ENCODE measurements around the gene SSBP2.
"Not testable (repeated sequence)": the region's sequence is repeated elsewhere in the genome, so short reads cannot be mapped to it uniquely, and the experiment has no call there.

SSBP2 gene

DNA sequence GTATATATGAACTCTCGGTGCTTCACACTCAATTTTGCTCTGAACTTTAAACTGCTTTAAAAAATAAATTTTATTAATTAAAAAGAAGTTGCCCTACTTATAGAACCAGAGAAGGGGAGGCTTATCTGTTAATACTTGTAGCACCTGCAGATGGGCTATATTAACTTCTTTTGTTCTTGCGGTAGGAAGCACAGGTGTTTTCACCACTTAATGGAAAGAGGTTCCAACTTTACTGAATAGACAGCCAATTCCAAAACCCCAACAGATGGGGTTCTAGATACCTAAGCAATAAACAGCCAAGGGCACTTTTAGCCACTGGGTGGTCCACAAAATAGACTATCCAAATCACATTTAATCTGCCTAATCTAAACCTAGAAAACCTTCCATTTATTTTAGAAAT, 65.4 kb downstream of the SSBP2 start:
- no peak overlapping the region for H3K4me3 Mint-ChIP-seq
- peaks cover 23 to 31% of the 10 kb centered on the region in 2 donors for H3K9me3 Mint-ChIP-seq
- DNase-seq, result no peak
- no peak for ATAC-seq
- no peaks in the 10 kb centered on the region for H3K27me3 Mint-ChIP-seq
- H3K27ac Mint-ChIP-seq, result no peak overlapping the region
- H3K4me1 Mint-ChIP-seq, result no peaks in the 10 kb centered on the region

DNA sequence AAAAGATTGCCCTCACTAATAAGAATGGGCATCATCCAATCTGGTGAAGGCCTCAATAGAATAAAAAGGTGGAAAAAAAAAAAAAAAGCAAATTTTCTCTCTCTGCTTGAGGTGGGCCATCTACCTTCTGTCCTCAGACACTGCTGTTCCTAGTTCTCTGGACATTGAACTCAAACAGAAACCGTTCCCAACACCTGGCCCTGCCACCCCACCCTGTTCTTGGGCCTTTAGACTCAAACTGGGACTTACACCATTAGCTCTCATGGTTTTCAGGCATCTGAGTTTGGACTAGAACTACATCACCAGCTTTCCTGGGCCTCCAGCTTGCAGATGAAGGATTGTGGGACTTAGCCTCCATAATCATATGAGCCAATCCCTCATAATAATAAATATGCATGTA, 71.0 kb downstream of the SSBP2 start:
- H3K4me1 Mint-ChIP-seq, result no peaks in the 10 kb centered on the region
- H3K9me3 Mint-ChIP-seq, result peaks cover 7 to 18% of the 10 kb centered on the region in 2 donors
- H3K27me3 Mint-ChIP-seq, result no peaks in the 10 kb centered on the region
- no peak for ATAC-seq
- H3K4me3 Mint-ChIP-seq, result no peak overlapping the region
- DNase-seq, result no peak
- no peak overlapping the region for H3K27ac Mint-ChIP-seq

DNA sequence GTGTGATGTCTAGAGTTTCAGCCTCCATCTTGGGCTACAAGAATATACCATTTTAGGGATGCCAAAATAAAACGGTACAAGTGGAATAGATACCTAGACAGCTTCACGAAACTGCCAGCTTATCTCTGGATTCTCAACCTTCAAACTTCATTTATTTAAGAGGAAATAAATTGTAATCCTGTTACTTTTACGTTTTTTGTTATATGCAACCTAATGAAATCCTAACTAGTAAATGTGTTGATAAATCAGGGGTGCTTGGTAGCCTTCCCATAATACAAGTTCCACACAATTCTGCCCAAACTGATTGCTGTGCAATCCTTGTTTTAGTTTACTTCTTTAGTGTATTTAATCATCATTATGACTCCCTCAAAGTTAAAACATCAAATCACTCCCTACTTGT, 75.5 kb downstream of the SSBP2 start:
- DNase-seq, result no peak
- ATAC-seq, result no peak
- H3K27me3 Mint-ChIP-seq, result no peaks in the 10 kb centered on the region
- peaks cover 7 to 10% of the 10 kb centered on the region in 2 donors for H3K9me3 Mint-ChIP-seq
- no peak overlapping the region for H3K4me3 Mint-ChIP-seq
- H3K27ac Mint-ChIP-seq, result no peak overlapping the region
- H3K4me1 Mint-ChIP-seq, result no peaks in the 10 kb centered on the region

DNA sequence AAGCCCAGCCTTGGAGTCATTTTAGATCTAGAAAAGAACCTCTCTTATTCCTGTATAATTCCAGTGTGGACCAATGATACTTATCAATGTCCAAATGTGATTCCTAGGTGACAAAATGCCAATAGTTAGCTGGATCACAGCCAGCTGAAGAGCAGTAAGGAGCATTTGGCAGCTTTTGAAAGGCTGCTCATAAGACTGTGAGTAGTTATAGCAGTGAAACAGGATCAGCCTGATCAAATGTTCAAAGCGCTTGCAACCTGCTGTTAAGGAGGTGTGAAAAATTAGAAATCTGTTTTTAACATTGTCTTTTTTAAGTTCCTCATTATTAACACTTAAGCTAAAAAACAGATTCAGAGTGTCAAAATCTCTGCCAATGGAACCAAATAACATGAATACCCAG, 85.1 kb downstream of the SSBP2 start:
- no peak overlapping the region for H3K27ac Mint-ChIP-seq
- DNase-seq (no peak), ATAC-seq (no peak)
- H3K4me1 Mint-ChIP-seq, result peaks cover 9% of the 10 kb centered on the region
- H3K4me3 Mint-ChIP-seq, result no peak overlapping the region
- H3K9me3 Mint-ChIP-seq, result peaks cover 2 to 8% of the 10 kb centered on the region in 2 donors
- no peaks in the 10 kb centered on the region for H3K27me3 Mint-ChIP-seq

DNA sequence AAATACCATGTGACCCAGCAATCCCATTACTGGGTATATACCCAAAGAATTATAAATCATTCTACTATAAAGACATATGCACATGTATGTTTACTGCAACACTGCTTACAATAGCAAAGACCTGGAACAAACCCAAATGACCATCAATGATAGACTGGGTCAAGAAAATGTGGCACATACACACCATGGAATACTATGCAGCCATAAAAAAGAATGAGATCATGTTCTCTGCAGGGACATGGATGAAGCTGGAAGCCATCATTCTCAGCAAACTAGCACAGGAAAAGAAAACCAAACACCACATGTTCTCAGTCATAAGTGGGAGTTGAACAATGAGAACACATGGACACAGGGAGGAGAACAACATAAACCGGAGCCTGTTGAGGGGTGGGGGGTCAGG, 90.3 kb downstream of the SSBP2 start:
- H3K4me1 Mint-ChIP-seq, H3K4me3 Mint-ChIP-seq, H3K27ac Mint-ChIP-seq, DNase-seq, H3K27me3 Mint-ChIP-seq, ATAC-seq: not testable (repeated sequence)
- H3K9me3 Mint-ChIP-seq, result peaks cover 7 to 11% of the 10 kb centered on the region in 2 donors

DNA sequence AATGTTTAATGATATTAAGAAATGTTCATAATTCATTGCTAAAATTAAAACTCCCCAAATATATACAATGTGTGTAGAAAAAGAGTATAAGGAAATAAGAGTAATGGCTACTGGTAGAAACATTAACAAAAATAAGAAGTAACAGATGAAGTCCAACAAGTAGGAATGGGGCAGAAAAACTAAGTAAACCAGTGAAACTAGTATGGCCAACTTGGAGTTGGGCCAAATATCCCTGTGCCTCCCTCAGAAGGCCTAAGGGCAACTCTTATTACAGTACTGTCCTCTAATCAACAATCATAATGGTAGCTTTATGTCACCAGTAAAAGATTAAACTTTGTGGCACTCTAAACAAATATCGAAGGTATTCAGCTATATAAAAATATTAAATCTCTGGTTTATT, 93.5 kb downstream of the SSBP2 start:
- Mint-ChIP-seq H3K27me3 (no peaks in the 10 kb centered on the region), H3K4me1 (no peaks in the 10 kb centered on the region), H3K27ac (no peak overlapping the region), H3K9me3 (peaks cover 4 to 7% of the 10 kb centered on the region in 2 donors), H3K4me3 (no peak overlapping the region)
- DNase-seq, result no peak
- ATAC-seq, result no peak

DNA sequence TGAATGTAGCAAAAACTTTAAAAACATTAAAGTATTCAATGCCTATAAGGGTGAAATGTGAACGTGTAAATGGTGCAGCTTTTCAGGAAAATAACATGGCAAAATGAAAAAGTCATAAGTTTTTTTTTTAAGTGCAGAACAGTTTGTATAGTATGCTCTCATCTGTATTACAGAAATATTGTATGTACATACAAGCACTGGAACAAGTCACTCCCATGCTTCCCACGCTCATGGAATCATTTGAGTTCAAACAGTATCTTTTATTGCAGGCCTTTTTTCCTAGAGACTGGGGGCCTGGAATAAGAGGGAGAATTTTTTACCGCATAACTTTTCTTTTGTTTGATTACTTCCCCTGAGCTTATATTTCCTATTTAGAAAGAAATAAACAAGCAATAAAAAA, 94.1 kb downstream of the SSBP2 start:
- Mint-ChIP-seq H3K4me3 (no peak overlapping the region), H3K4me1 (no peaks in the 10 kb centered on the region), H3K27me3 (no peaks in the 10 kb centered on the region), H3K27ac (no peak overlapping the region), H3K9me3 (peaks cover 4 to 7% of the 10 kb centered on the region in 2 donors)
- no peak for DNase-seq
- ATAC-seq, result no peak

DNA sequence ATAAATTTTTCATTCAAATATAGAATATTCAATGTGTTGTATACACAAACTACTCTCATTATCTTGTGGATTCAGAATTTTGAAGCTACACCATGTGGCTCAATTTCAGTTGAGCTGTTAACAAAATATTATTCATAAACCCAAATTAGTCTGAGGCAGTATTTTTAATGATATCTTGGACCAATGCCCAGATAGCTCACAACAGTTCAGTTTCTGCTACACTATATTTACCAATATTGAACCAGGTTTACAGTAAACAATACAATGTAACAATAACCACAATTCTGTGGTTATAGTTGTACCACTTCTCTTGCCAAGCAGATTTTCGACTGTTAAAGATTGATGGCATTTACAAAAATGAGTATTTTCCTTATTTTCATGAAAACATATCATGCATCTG, 99.9 kb downstream of the SSBP2 start:
- Mint-ChIP-seq H3K27me3 (no peaks in the 10 kb centered on the region), H3K4me3 (no peak overlapping the region), H3K4me1 (no peaks in the 10 kb centered on the region), H3K27ac (no peak overlapping the region), H3K9me3 (no peaks in the 10 kb centered on the region)
- DNase-seq (no peak), ATAC-seq (no peak)

DNA sequence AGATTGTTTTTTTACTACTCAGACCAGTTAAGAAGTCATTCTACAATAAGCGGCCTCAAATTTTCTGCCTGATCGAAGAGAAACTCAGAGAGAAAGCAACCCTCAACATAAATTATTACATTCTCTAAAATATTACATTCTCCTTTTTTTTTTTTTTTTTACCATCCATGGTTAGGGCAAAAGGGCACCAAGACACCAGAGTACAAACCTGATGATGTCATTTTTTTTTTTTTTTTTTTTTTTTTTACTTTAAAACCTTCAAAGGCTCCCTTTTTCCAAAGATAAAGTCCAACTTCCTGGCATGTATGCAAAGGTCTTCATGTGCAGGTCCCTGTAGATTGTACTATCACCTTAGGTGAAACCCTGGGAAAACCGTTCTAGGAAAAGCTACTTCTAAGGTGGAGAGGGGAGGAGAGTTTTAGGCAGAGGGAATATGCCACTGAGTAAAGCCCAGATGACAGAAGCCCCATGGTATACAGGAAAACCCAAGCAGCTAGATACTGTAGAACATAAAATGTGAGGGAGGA, 104.4 kb downstream of the SSBP2 start:
- ATAC-seq, result no peak
- no peaks in the 10 kb centered on the region for H3K27me3 Mint-ChIP-seq
- no peaks in the 10 kb centered on the region for H3K9me3 Mint-ChIP-seq
- H3K4me3 Mint-ChIP-seq, result no peak overlapping the region
- no peaks in the 10 kb centered on the region for H3K4me1 Mint-ChIP-seq
- no peak for DNase-seq
- no peak overlapping the region for H3K27ac Mint-ChIP-seq

DNA sequence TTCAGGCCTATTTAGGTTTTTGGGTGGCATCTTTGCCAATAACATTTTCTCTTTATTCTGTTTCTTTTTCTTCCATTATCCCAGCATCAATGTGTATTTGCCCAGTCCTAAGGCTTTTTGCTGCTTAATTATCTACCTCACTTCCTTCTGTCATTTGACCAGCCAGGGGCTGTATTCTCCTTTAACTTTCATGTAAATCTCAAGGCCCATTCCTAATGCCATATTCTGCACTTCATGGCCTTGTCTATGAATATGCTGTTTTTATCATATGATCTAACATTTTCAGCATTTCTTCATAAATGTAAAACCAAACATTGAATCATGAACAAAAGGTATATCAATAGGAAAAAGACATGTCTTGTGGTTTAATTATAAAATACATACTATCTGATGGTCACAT, 108.7 kb downstream of the SSBP2 start:
- Mint-ChIP-seq H3K27me3 (no peaks in the 10 kb centered on the region), H3K4me1 (no peaks in the 10 kb centered on the region), H3K4me3 (no peak overlapping the region), H3K9me3 (no peaks in the 10 kb centered on the region), H3K27ac (no peak overlapping the region)
- ATAC-seq (no peak), DNase-seq (no peak)

DNA sequence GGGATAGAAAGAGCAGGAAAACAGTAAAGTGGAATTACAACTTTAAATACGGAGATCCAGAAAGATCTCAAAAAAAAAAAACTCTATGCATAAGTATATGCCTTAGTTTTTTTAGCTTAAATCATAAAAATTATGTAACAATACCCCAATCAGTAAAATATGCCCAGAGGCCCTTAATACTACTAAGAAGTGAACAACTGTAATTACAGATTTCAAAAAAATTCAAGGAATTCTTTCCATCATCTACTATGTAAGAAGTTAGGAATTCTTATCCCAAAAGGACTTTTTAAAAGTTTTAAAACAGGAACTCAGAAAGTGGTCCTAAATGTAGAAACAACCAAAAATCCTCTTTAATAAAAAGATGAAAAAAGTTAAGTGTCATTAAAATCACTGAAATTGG, 111.3 kb downstream of the SSBP2 start:
- Mint-ChIP-seq H3K4me3 (no peak overlapping the region), H3K9me3 (no peaks in the 10 kb centered on the region), H3K27me3 (no peaks in the 10 kb centered on the region), H3K4me1 (no peaks in the 10 kb centered on the region), H3K27ac (no peak overlapping the region)
- no peak for DNase-seq
- ATAC-seq, result no peak

DNA sequence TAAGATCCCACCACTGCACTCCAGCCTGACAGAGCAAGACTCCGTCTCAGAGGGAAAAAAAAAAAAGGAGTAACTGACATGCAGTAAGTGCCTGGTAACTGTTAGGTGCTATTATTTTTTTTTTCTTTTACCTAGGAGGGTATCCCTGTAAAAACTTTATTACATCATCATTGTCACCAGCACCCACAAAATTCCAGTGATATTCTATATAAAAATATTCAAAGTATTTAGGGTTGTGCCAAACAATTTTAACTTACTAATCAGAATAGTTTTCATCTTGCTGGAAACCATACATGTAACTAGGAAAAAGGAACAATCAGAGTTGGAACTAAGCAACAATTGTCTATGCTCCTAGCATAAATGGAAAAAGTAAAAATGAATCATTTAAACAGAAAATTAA, 112.4 kb downstream of the SSBP2 start:
- Mint-ChIP-seq H3K27me3 (no peaks in the 10 kb centered on the region), H3K4me1 (no peaks in the 10 kb centered on the region), H3K4me3 (no peak overlapping the region), H3K27ac (no peak overlapping the region), H3K9me3 (no peaks in the 10 kb centered on the region)
- no peak for ATAC-seq
- DNase-seq, result no peak

DNA sequence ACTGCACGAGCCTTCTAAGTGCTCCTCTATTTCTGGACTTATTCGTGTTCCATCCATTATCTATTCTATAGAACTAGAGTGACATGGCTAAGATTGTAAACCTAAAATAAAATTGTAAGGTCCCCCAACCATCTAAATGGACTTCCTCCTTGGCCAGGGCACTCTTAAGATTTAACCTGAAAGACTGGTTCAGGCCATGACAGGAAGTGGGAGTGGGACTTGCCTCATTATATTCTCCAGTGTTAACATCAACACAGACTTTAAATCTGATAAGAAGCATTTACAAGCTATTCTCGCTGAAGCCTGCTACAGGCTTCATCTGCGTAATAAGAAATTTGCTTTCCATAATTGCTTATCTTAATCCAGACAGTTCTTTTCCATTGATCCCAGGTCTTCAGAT, 117.0 kb downstream of the SSBP2 start:
- Mint-ChIP-seq H3K27ac (no peak overlapping the region), H3K9me3 (peaks cover 6 to 7% of the 10 kb centered on the region in 2 donors), H3K4me1 (peaks cover 3% of the 10 kb centered on the region), H3K27me3 (no peaks in the 10 kb centered on the region), H3K4me3 (no peak overlapping the region)
- ATAC-seq (no peak), DNase-seq (no peak)

DNA sequence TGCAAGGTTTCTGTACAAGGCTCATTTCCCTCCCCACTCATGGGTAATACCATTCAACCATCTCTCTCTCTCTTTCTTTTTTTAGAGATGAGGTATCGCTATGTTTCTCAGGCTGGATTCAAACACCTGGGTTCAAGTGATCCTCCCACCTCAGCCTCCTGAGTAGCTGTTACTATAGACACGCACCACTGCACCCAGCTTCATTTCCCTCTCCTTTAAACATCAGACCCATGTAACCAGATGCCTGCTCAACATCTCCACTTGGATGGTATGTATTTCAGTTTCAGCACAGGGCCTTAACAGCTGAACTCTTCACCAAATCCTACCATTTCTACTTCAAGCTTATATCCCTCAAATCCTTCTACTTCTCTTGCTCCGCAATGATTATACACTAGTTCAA, 117.4 kb downstream of the SSBP2 start:
- peaks cover 10% of the 10 kb centered on the region in 2 donors for H3K9me3 Mint-ChIP-seq
- no peak for ATAC-seq

DNA sequence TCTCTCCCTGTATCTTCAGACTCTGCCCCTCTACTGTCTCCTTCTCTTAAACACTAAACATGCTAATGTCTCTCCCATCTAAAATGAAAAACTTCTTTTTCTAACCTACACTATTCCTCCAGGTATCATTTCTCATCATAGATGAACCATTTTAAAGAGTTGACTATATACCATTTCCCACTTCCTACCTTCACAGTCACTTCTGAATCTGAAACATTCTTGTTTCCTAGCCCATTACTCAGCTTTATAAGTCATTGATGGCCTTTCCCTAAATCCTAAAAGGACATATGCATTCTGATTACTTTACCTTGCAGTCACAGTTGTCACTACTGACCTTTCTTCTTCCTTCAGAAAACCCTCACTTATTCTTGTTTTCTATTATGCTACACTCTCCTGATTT, 118.2 kb downstream of the SSBP2 start:
- no peak for ATAC-seq
- Mint-ChIP-seq H3K27ac (no peak overlapping the region), H3K4me3 (no peak overlapping the region), H3K9me3 (peaks cover 10 to 11% of the 10 kb centered on the region in 2 donors), H3K4me1 (peaks cover 13% of the 10 kb centered on the region), H3K27me3 (no peaks in the 10 kb centered on the region)
- DNase-seq, result no peak

More for the DNA sequence above, 117.4 kb downstream of the SSBP2 start:
- peaks cover 7% of the 10 kb centered on the region for H3K4me1 Mint-ChIP-seq
- no peak for DNase-seq
- H3K4me3 Mint-ChIP-seq, result no peak overlapping the region
- H3K27ac Mint-ChIP-seq, result no peak overlapping the region
- H3K27me3 Mint-ChIP-seq, result no peaks in the 10 kb centered on the region

DNA sequence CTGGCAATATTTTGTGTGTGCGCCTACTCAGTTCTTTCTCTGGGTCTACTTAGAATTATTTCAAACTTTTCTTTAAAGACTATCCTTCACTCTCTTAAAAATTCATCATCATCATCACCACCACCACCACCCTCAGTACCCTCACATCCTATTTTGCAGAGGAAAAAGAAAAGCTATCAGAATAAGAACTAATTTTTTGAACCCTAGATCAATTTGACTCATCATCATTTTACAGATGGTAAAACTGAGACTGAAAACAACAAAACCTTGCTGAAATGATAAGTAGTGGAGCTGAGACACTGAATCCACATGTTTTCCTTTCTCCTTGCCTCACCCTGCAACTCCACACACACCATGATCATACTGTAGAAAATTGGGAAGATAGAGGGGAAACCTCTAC, 119.3 kb downstream of the SSBP2 start:
- H3K4me3 Mint-ChIP-seq, result no peak overlapping the region
- H3K9me3 Mint-ChIP-seq, result peaks cover 10 to 11% of the 10 kb centered on the region in 2 donors
- no peak for DNase-seq
- H3K27me3 Mint-ChIP-seq, result no peaks in the 10 kb centered on the region
- H3K4me1 Mint-ChIP-seq, result peaks cover 13% of the 10 kb centered on the region
- H3K27ac Mint-ChIP-seq, result no peak overlapping the region
- peak; percentile 19 for ATAC-seq

DNA sequence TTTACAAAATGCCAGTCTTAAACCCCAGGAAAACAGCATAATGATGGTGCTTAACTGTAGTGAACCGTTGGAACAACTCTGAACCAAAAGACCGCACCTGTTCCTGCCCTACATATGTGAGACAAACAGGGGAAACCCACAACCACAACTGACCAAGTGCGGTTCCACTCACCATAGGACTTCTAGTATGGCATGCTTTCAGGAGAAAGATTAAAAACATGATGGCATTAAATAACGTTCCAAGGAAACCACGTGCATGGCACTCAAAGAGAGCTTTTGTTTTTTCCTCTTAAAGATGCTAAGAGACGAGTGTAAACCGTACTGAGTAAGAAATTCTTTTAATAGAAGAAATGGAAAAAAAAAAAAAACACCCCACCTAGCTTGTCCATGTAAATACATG, 119.8 kb downstream of the SSBP2 start:
- Mint-ChIP-seq H3K27me3 (no peaks in the 10 kb centered on the region), H3K9me3 (peaks cover 10 to 11% of the 10 kb centered on the region in 2 donors), H3K27ac (no peak overlapping the region), H3K4me3 (no peak overlapping the region), H3K4me1 (peaks cover 13% of the 10 kb centered on the region)
- ATAC-seq, result peak; percentile 86
- DNase-seq, result peak; percentile 6 to 36
